Measurements from ENCODE around the gene NPY4R2.
"Not testable (repeated sequence)": the region's sequence is repeated elsewhere in the genome, so short reads cannot be mapped to it uniquely, and the experiment has no call there.

- TF ChIP-seq ZNF232 (CRISPR knock-in tag; IDR thresholded peaks at IDR 0.05); TEAD1 (CRISPR knock-in tag; IDR thresholded peaks at IDR 0.05); NR2C2 (CRISPR knock-in tag; IDR thresholded peaks at IDR 0.05); CTCF (IDR thresholded peaks at IDR 0.05); ATF1 (CRISPR knock-in tag; IDR thresholded peaks at IDR 0.05); TP53 (CRISPR knock-in tag; IDR thresholded peaks at IDR 0.05); FOXP1 (CRISPR knock-in tag; IDR thresholded peaks at IDR 0.05; ENCODE audit: borderline replicate concordance); FOXJ3 (CRISPR knock-in tag; IDR thresholded peaks at IDR 0.05; ENCODE audit: borderline replicate concordance); NR1H2 (CRISPR knock-in tag; IDR thresholded peaks at IDR 0.05): not testable (repeated sequence)
Measured at GRCh38 chr10:47960699-47961098, 42.2 kb downstream of the NPY4R2 start.

Measured in WTC11 (cell line).